Measurements from ENCODE around the gene GAA.

GAA gene

DNA sequence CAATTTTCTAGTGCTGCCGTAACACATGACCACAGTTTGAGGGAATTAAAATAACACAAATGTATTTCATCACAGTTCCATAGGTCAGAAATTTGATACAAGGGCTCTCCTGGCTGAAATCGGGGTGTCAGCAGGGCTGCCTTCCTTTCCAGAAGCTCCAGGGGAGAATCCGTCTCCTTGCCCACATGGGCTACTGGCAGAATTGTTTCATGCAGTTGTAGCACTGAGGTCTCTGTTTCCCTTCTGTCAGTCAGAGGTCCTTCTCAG is 25.0 kb downstream of the GAA start:
- Histone ChIP-seq H3K27me3 (ENCODE audit: insufficient read depth, low read length) (no peaks in the 10 kb centered on the region), H3K14ac (ENCODE audit: low read length) (no peak overlapping the region), H3K9ac (ENCODE audit: low read length) (no peak overlapping the region), H3K79me1 (ENCODE audit: low read length) (no peaks in the 10 kb centered on the region), H4K12ac (ENCODE audit: low read depth, low read length) (no peak overlapping the region), H3K79me2 (ENCODE audit: control insufficient read depth, insufficient read depth, low read length, poor library complexity) (no peaks in the 10 kb centered on the region), H2BK12ac (ENCODE audit: low read length) (no peak overlapping the region), H3K36me3 (ENCODE audit: control insufficient read depth in 1 of 2, insufficient read depth in 2 of 2, low read length in 2 of 2) (no peaks in the 10 kb centered on the region), H2BK120ac (ENCODE audit: insufficient read depth, low read length, poor library complexity) (no peak overlapping the region), H3K4ac (ENCODE audit: low read depth, low read length) (no peak overlapping the region), H3K27ac (ENCODE audit: low read depth, low read length) (no peak overlapping the region), H2AFZ (ENCODE audit: insufficient read depth, low read length, poor library complexity) (no peak overlapping the region), H2BK5ac (ENCODE audit: low read depth, low read length, poor library complexity) (no peak overlapping the region), H2AK5ac (ENCODE audit: low read length) (no peak overlapping the region), H3K4me2 (ENCODE audit: low read length) (no peak overlapping the region), H3K9me3 (ENCODE audit: insufficient read depth, low read depth, low read length) (no peaks in the 10 kb centered on the region), H3K4me3 (ENCODE audit: low read depth, low read length) (no peak overlapping the region), H3K23ac (ENCODE audit: low read length) (no peak overlapping the region), H3K18ac (ENCODE audit: low read length) (no peak overlapping the region), H4K8ac (ENCODE audit: low read depth, low read length) (no peak overlapping the region), H3K4me1 (ENCODE audit: control insufficient read depth in 1 of 2, insufficient read depth in 2 of 2, low read length in 2 of 2) (peaks cover 6 to 19% of the 10 kb centered on the region in 2 experiments), H4K91ac (ENCODE audit: low read depth, low read length) (no peak overlapping the region)
- DNase-seq: no peak
- no CpG with 5 or more reads among the region's 3 CpGs for WGBS (ENCODE audit: extremely low coverage, insufficient coverage, insufficient read length)

DNA sequence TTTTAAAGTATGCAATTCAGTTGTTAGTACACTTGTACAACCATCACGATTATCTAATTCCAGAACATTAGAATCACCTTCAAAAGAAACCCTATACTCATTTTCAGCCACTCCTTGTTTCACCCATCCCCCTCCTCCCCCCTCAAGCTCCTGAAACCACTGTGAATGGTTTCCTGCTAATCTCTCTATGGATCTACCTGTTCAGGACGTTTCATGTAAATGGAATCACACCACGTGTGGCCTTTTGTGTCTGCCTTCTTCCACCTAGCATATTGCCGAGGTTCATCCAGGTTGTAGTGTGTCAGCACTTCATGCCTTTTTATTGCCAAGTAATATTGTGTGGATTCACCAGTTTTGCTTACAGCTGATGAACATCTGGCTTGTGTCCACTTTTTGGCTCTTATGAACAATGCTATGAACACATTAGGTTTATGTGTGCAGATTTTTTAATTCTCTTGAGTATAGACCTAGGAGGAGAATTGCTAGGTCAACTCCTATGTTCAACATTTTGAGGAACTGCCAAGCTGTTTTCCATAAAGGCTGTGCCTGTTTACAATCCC is 27.7 kb downstream of the GAA start:
- H3K18ac ChIP-seq (ENCODE audit: low read length): no peak overlapping the region
- no peak overlapping the region for H3K4ac ChIP-seq (ENCODE audit: low read depth, low read length)
- no peak overlapping the region for H4K12ac ChIP-seq (ENCODE audit: low read depth, low read length)
- no peak overlapping the region for H3K4me3 ChIP-seq (ENCODE audit: low read depth, low read length)
- peaks cover 10% of the 10 kb centered on the region in 2 experiments for H3K36me3 ChIP-seq (ENCODE audit: control insufficient read depth in 1 of 2, insufficient read depth in 2 of 2, low read length in 2 of 2)
- no peaks in the 10 kb centered on the region for H3K79me1 ChIP-seq (ENCODE audit: low read length)
- H2AFZ ChIP-seq (ENCODE audit: insufficient read depth, low read length, poor library complexity): no peak overlapping the region
- H3K27me3 ChIP-seq (ENCODE audit: insufficient read depth, low read length): no peaks in the 10 kb centered on the region
- H2AK5ac ChIP-seq (ENCODE audit: low read length): no peak overlapping the region
- no peak overlapping the region for H3K4me2 ChIP-seq (ENCODE audit: low read length)
- H2BK5ac ChIP-seq (ENCODE audit: low read depth, low read length, poor library complexity): no peak overlapping the region
- peak; percentile 63 to 84 for DNase-seq
- H2BK120ac ChIP-seq (ENCODE audit: insufficient read depth, low read length, poor library complexity): no peak overlapping the region
- H3K27ac ChIP-seq (ENCODE audit: low read depth, low read length): no peak overlapping the region
- H3K9me3 ChIP-seq (ENCODE audit: insufficient read depth, low read depth, low read length): no peaks in the 10 kb centered on the region
- H3K79me2 ChIP-seq (ENCODE audit: control insufficient read depth, insufficient read depth, low read length, poor library complexity): no peaks in the 10 kb centered on the region
- WGBS (ENCODE audit: extremely low coverage, insufficient coverage, insufficient read length): no CpG with 5 or more reads among the region's 4 CpGs
- no peak overlapping the region for H3K9ac ChIP-seq (ENCODE audit: low read length)
- H3K23ac ChIP-seq (ENCODE audit: low read length): no peak overlapping the region
- H4K8ac ChIP-seq (ENCODE audit: low read depth, low read length): no peak overlapping the region
- peaks cover 6 to 13% of the 10 kb centered on the region in 2 experiments for H3K4me1 ChIP-seq (ENCODE audit: control insufficient read depth in 1 of 2, insufficient read depth in 2 of 2, low read length in 2 of 2)
- no peak overlapping the region for H3K14ac ChIP-seq (ENCODE audit: low read length)
- no peak overlapping the region for H4K91ac ChIP-seq (ENCODE audit: low read depth, low read length)
- no peak overlapping the region for H2BK12ac ChIP-seq (ENCODE audit: low read length)

DNA sequence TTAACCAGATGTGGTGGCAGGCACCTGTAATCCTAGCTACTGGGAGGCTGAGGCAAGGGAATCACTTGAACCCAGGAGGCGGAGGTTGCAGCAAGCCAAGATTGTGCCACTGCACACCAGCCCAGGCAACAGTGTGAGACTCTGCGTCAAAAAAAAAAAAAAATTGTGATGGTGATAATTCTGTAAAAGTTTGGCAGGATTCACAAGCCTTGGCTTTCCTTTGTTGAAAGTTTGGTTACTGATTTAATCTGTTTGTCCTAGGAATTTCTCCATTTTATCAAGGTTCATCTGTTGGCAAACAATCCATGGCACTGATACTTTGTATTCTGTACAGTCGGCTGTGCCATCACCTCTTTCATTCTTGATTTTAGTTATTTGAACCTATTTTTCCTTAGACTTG is 29.6 kb downstream of the GAA start:
- Histone ChIP-seq H3K4ac (ENCODE audit: low read depth, low read length) (no peak overlapping the region), H4K91ac (ENCODE audit: low read depth, low read length) (no peak overlapping the region), H3K23ac (ENCODE audit: low read length) (no peak overlapping the region), H3K27me3 (ENCODE audit: insufficient read depth, low read length) (no peaks in the 10 kb centered on the region), H3K9me3 (ENCODE audit: insufficient read depth, low read depth, low read length) (no peaks in the 10 kb centered on the region), H3K27ac (ENCODE audit: low read depth, low read length) (no peak overlapping the region), H3K14ac (ENCODE audit: low read length) (no peak overlapping the region), H2BK5ac (ENCODE audit: low read depth, low read length, poor library complexity) (no peak overlapping the region), H3K4me2 (ENCODE audit: low read length) (no peak overlapping the region), H3K18ac (ENCODE audit: low read length) (no peak overlapping the region), H2AK5ac (ENCODE audit: low read length) (no peak overlapping the region), H2BK120ac (ENCODE audit: insufficient read depth, low read length, poor library complexity) (no peak overlapping the region), H3K36me3 (ENCODE audit: control insufficient read depth in 1 of 2, insufficient read depth in 2 of 2, low read length in 2 of 2) (peaks cover 17 to 25% of the 10 kb centered on the region in 2 experiments), H3K79me2 (ENCODE audit: control insufficient read depth, insufficient read depth, low read length, poor library complexity) (no peaks in the 10 kb centered on the region), H2AFZ (ENCODE audit: insufficient read depth, low read length, poor library complexity) (no peak overlapping the region), H3K79me1 (ENCODE audit: low read length) (no peaks in the 10 kb centered on the region), H3K4me1 (ENCODE audit: control insufficient read depth in 1 of 2, insufficient read depth in 2 of 2, low read length in 2 of 2) (peaks cover 0 to 5% of the 10 kb centered on the region in 2 experiments), H2BK12ac (ENCODE audit: low read length) (no peak overlapping the region), H3K9ac (ENCODE audit: low read length) (no peak overlapping the region), H4K8ac (ENCODE audit: low read depth, low read length) (no peak overlapping the region), H4K12ac (ENCODE audit: low read depth, low read length) (no peak overlapping the region), H3K4me3 (ENCODE audit: low read depth, low read length) (no peak overlapping the region)
- no CpG with 5 or more reads among the region's 3 CpGs for WGBS (ENCODE audit: extremely low coverage, insufficient coverage, insufficient read length)
- peak in 1 of 2 donors; percentile 40 for DNase-seq

DNA sequence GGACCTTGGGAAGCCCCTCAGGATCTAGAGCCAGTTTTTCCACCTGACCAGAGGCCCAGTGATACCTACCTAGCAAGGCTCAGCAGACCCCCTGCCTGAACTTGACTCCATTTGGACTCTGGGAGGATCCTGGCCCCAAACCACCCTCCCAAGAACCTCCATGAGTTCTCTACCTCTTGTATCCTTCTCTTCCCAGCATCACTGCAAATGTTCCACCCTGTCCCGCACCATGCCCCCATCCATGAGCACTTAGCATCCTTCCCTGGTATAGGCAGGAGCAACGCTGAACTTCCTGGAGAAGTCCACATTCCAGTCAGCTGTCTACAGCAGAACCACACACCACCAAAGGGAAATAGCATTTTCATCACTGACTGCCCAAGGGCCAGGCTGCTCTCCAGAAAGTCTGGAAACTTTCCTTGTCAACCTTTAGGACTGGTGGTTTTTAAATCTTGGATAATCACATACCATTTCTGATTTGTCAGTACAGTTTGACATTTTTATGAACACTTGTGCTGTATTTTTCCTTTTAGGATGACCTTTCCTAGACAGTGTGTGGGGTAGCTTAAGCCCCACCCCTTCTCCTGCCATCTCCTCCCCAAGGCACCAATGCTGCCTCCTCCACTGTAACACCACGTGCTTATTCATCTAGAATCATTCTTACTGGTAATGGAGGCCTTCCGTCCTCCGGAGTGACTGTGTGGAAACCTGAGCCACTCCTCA is 31.7 kb downstream of the GAA start:
- H2AFZ ChIP-seq (ENCODE audit: insufficient read depth, low read length, poor library complexity): no peak overlapping the region
- peak in 1 of 2 donors; percentile 48 for DNase-seq
- no peaks in the 10 kb centered on the region for H3K9me3 ChIP-seq (ENCODE audit: insufficient read depth, low read depth, low read length)
- H3K36me3 ChIP-seq (ENCODE audit: control insufficient read depth in 1 of 2, insufficient read depth in 2 of 2, low read length in 2 of 2): peaks cover 31 to 43% of the 10 kb centered on the region in 2 experiments
- no peak overlapping the region for H3K4ac ChIP-seq (ENCODE audit: low read depth, low read length)
- no peak overlapping the region for H3K14ac ChIP-seq (ENCODE audit: low read length)
- no peak overlapping the region for H3K4me2 ChIP-seq (ENCODE audit: low read length)
- no peak overlapping the region for H3K18ac ChIP-seq (ENCODE audit: low read length)
- no peak overlapping the region for H4K12ac ChIP-seq (ENCODE audit: low read depth, low read length)
- no peak overlapping the region for H3K4me3 ChIP-seq (ENCODE audit: low read depth, low read length)
- H2BK5ac ChIP-seq (ENCODE audit: low read depth, low read length, poor library complexity): no peak overlapping the region
- H4K8ac ChIP-seq (ENCODE audit: low read depth, low read length): no peak overlapping the region
- peaks cover 0 to 5% of the 10 kb centered on the region in 2 experiments for H3K4me1 ChIP-seq (ENCODE audit: control insufficient read depth in 1 of 2, insufficient read depth in 2 of 2, low read length in 2 of 2)
- H3K27ac ChIP-seq (ENCODE audit: low read depth, low read length): no peak overlapping the region
- no peaks in the 10 kb centered on the region for H3K79me2 ChIP-seq (ENCODE audit: control insufficient read depth, insufficient read depth, low read length, poor library complexity)
- H2BK12ac ChIP-seq (ENCODE audit: low read length): no peak overlapping the region
- no peaks in the 10 kb centered on the region for H3K27me3 ChIP-seq (ENCODE audit: insufficient read depth, low read length)
- no peak overlapping the region for H3K9ac ChIP-seq (ENCODE audit: low read length)
- no CpG with 5 or more reads among the region's 5 CpGs for WGBS (ENCODE audit: extremely low coverage, insufficient coverage, insufficient read length)
- H3K79me1 ChIP-seq (ENCODE audit: low read length): no peaks in the 10 kb centered on the region
- no peak overlapping the region for H2BK120ac ChIP-seq (ENCODE audit: insufficient read depth, low read length, poor library complexity)
- H4K91ac ChIP-seq (ENCODE audit: low read depth, low read length): no peak overlapping the region
- no peak overlapping the region for H2AK5ac ChIP-seq (ENCODE audit: low read length)
- no peak overlapping the region for H3K23ac ChIP-seq (ENCODE audit: low read length)
